ENCODE measurements around the gene NDUFC1.

- TF ChIP-seq POLR2A (IDR thresholded peaks at IDR 0.05) (no peak), CTCF (IDR thresholded peaks at IDR 0.05) (no peak)
Observed at GRCh38 chr4:139256349-139256748, 45.9 kb downstream of the NDUFC1 start.
